OCI-LY1 (cell line): Measurements from ENCODE around the gene SLC25A34.

ENCODE experiments used
- H2AFZ ChIP-seq: fragments of 200-600 bp; sonication (generic), shearing (Covaris generic); 2 replicates; pipeline ENCODE4 v1.6.0; 2014; ENCODE audit warnings: antibody characterized with exemption, mild to moderate bottlenecking, low read length
- H3F3A ChIP-seq: fragments of 200-600 bp; sonication (generic), shearing (Covaris generic); 2 replicates; pipeline ENCODE4 v1.6.0; 2014; ENCODE audit warnings: mild to moderate bottlenecking, antibody characterized with exemption, low read length, moderate library complexity; ENCODE audit not compliant: insufficient read depth
- H3K27ac ChIP-seq: fragments of 200-600 bp; sonication (generic); 2 replicates; pipeline ENCODE4 v1.5.1; 2014; ENCODE audit warnings: low read length, mixed run types, mild to moderate bottlenecking, low read depth; ENCODE audit not compliant: poor library complexity, severe bottlenecking
- H3K27me3 ChIP-seq: fragments of 200-600 bp; sonication (generic); 2 replicates; pipeline ENCODE4 v1.6.0; 2014; ENCODE audit warnings: antibody characterized with exemption, mild to moderate bottlenecking, low read length, moderate library complexity; ENCODE audit not compliant: insufficient read depth
- H3K36me3 ChIP-seq: fragments of 200-600 bp; sonication (generic); 2 replicates; pipeline ENCODE4 v1.6.1; 2014; ENCODE audit warnings: mild to moderate bottlenecking, antibody characterized with exemption, low read length, moderate library complexity, mixed read lengths; ENCODE audit not compliant: insufficient read depth
- H3K4me1 ChIP-seq: fragments of 200-600 bp; sonication (generic); 2 replicates; pipeline ENCODE4 v1.5.1; 2014; ENCODE audit warnings: mild to moderate bottlenecking, low read length, moderate library complexity; ENCODE audit not compliant: insufficient read depth, severe bottlenecking
- H3K4me2 ChIP-seq: fragments of 200-600 bp; sonication (generic), shearing (Covaris generic); 2 replicates; pipeline ENCODE4 v1.6.1; 2014; ENCODE audit warnings: low read length
- H3K4me3 ChIP-seq: fragments of 200-600 bp; sonication (generic); 2 replicates; pipeline ENCODE4 v1.5.1; 2014; ENCODE audit warnings: low read length, low read depth, mild to moderate bottlenecking, mixed read lengths; ENCODE audit not compliant: poor library complexity, severe bottlenecking
- H3K79me2 ChIP-seq: fragments of 200-600 bp; shearing (Covaris generic); 2 replicates; pipeline ENCODE4 v1.6.1; 2016; ENCODE audit warnings: mixed run types, low read length, mixed read lengths; ENCODE audit not compliant: insufficient read depth
- H3K9ac ChIP-seq: fragments of 200-600 bp; sonication (generic), shearing (Covaris generic); 2 replicates; pipeline ENCODE4 v1.6.1; 2014; ENCODE audit warnings: mild to moderate bottlenecking, low read length, mixed read lengths
- H3K9me2 ChIP-seq: fragments of 200-600 bp; sonication (generic), shearing (Covaris generic); 2 replicates; pipeline ENCODE4 v1.6.1; 2014; ENCODE audit warnings: low read depth, mild to moderate bottlenecking, low read length, mixed read lengths
- H3K9me3 ChIP-seq: fragments of 200-600 bp; shearing (Covaris generic); 2 replicates; pipeline ENCODE4 v1.6.1; 2014; ENCODE audit warnings: low read length, mixed read lengths
- H4K20me1 ChIP-seq: fragments of 200-600 bp; sonication (generic), shearing (Covaris generic); 2 replicates; pipeline ENCODE4 v1.6.0; 2016; ENCODE audit warnings: mild to moderate bottlenecking, low read length; ENCODE audit not compliant: insufficient read depth
- CTCF ChIP-seq: fragments of 200-600 bp; sonication (generic), shearing (Covaris generic); IDR thresholded peaks from 2 replicates; pipeline ENCODE4 v1.5.1; 2017; ENCODE audit warnings: mild to moderate bottlenecking, antibody characterized with exemption, low read length, moderate library complexity, mixed read lengths
- EZH2 ChIP-seq: fragments of 200-600 bp; sonication (generic), shearing (Covaris generic); IDR thresholded peaks from 2 replicates; pipeline ENCODE4 v1.8.0; 2017; ENCODE audit warnings: borderline replicate concordance, mixed run types, mild to moderate bottlenecking, antibody characterized with exemption, low read length, moderate library complexity, mixed read lengths

The SLC25A34 gene

GRCh38 chr1:15736038-15736891 is at the start of gene SLC25A34:
Gene SLC25A34 (plus strand): TSS chr1:15736258. CDS start chr1:15736486, 228 bp downstream.
- H3K9ac ChIP-seq = no peak within 1 kb of the TSS
- H3K4me2 ChIP-seq = no peak within 1 kb of the TSS
- no peaks in the 10 kb centered on the region for H3F3A ChIP-seq
- no peak within 1 kb of the TSS for H3K27ac ChIP-seq
- no peaks in the 10 kb centered on the region for H3K4me1 ChIP-seq
- no peak for TF ChIP-seq CTCF
- no peak for TF ChIP-seq EZH2
- no peaks in the 10 kb centered on the region for H4K20me1 ChIP-seq
- H3K9me3 ChIP-seq = no peaks in the 10 kb centered on the region
- no peaks in the 10 kb centered on the region for H3K27me3 ChIP-seq
- no peaks in the 10 kb centered on the region for H3K79me2 ChIP-seq
- no peak within 1 kb of the TSS for H3K4me3 ChIP-seq
- no peaks in the 10 kb centered on the region for H3K9me2 ChIP-seq
- H3K36me3 ChIP-seq = peaks cover 23% of the 10 kb centered on the region
- H2AFZ ChIP-seq = no peak within 1 kb of the TSS

GRCh38 chr1:15687446-15687845 is 48.6 kb upstream of the SLC25A34 start:
- H2AFZ ChIP-seq = no peak overlapping the region
- peaks cover 52% of the 10 kb centered on the region for H3K79me2 ChIP-seq
- H3K9me3 ChIP-seq = no peaks in the 10 kb centered on the region
- no peaks in the 10 kb centered on the region for H3K9me2 ChIP-seq
- H3K36me3 ChIP-seq = peaks cover 18% of the 10 kb centered on the region
- H3K9ac ChIP-seq = no peak overlapping the region
- no peak overlapping the region for H3K4me2 ChIP-seq
- peaks cover 28% of the 10 kb centered on the region for H3K4me1 ChIP-seq
- no peak for TF ChIP-seq EZH2
- no peak for TF ChIP-seq CTCF
- H3K27ac ChIP-seq = no peak overlapping the region
- no peaks in the 10 kb centered on the region for H3K27me3 ChIP-seq
- H4K20me1 ChIP-seq = no peaks in the 10 kb centered on the region
- H3K4me3 ChIP-seq = no peak overlapping the region
- H3F3A ChIP-seq = no peaks in the 10 kb centered on the region

DNA sequence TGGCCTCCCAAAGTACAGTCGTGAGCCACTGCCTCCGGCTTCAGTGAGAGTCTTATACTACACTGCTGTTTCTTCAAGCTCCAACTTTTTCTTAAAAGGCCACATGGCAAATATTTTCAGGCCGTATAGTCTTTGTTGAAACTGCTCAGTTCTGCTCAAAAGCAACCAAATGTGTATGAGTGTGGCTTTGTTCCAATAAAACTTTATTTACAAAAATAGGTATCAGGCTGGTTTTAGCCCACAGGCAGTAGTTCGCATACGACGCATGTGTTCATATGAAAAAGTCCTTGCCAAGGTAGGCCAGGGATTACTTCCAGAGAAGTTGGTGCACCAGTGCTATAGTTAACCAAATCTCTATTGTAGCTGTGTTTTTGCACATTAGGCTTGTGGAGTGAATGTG is 45.7 kb upstream of the SLC25A34 start:
- H3F3A ChIP-seq = no peaks in the 10 kb centered on the region
- no peak overlapping the region for H2AFZ ChIP-seq
- no peak overlapping the region for H3K4me2 ChIP-seq
- H3K27me3 ChIP-seq = no peaks in the 10 kb centered on the region
- peaks cover 47% of the 10 kb centered on the region for H3K79me2 ChIP-seq
- TF ChIP-seq CTCF (no peak), EZH2 (no peak)
- H3K4me3 ChIP-seq = no peak overlapping the region
- no peaks in the 10 kb centered on the region for H3K9me2 ChIP-seq
- H4K20me1 ChIP-seq = no peaks in the 10 kb centered on the region
- H3K27ac ChIP-seq = no peak overlapping the region
- H3K9me3 ChIP-seq = no peaks in the 10 kb centered on the region
- H3K36me3 ChIP-seq = peaks cover 18% of the 10 kb centered on the region
- no peak overlapping the region for H3K9ac ChIP-seq
- peaks cover 17% of the 10 kb centered on the region for H3K4me1 ChIP-seq
